HCT116 (cell line): ENCODE data around the gene LAMTOR5. TPM values are rescaled to one million over a fixed set of nuclear protein-coding genes. Genes with fewer than 3 reads are reported as not detected.

ENCODE experiments used
- ATAC-seq: fragments of 200-7000 bp; cut with Tn5 transposase; 2 replicates; pipeline ENCODE4 v1.9.1; 2020; ENCODE audit warnings: mild to moderate bottlenecking, moderate library complexity
- BruUV-seq: library from RNA; stranded (reverse); fragments of 400-500 nt; replicated peaks from 2 replicates; lab custom pipeline; 2021; lab: Mats Ljungman, UMichigan
- CTCF ChIA-PET: fragments of 300-600 bp; sonication (Branson Sonifier 250); formaldehyde crosslinking; loops from one replicate; lab custom pipeline; 2021; ENCODE audit warnings: antibody characterized with exemption; lab: Charles Lee
- POLR2A ChIA-PET: fragments of 300-600, 350-600 bp; sonication (Branson Sonifier 250); formaldehyde crosslinking; loops from one replicate; lab custom pipeline; 2021; ENCODE audit warnings: antibody characterized with exemption; lab: Charles Lee
- RAD21 ChIA-PET, 2 experiments: fragments of 300-600 bp; sonication (Branson Sonifier 250); formaldehyde crosslinking; loops; one replicate each; lab custom pipeline; 2023; ENCODE audit warnings: low total read pairs in 2 of 2; ENCODE audit not compliant: uncharacterized antibody in 2 of 2, unreplicated experiment in 2 of 2, low non-redundant PET in 1 of 2; lab: Charles Lee
- DNase-seq: peaks from one replicate; pipeline ENCODE4 v3.0.0-alpha.2; 2010; ENCODE audit warnings: low read depth, low spot score
- H2AFZ ChIP-seq: fragments of 200-600 bp; shearing (Covaris generic), sonication (generic); 2 replicates; pipeline ENCODE4 v1.6.1; 2017; ENCODE audit warnings: low read depth, mixed run types, mixed read lengths, antibody characterized with exemption, low read length; ENCODE audit not compliant: poor library complexity, severe bottlenecking
- H3K27ac ChIP-seq: 2 replicates; pipeline ENCODE4 v1.5.1; 2012; ENCODE audit warnings: low read depth, low read length
- H3K27me3 ChIP-seq: fragments of 200-600 bp; sonication (generic); 2 replicates; pipeline ENCODE4 v1.6.1; 2016; ENCODE audit warnings: mixed run types, low read length, mixed read lengths; ENCODE audit not compliant: insufficient read depth
- H3K36me3 ChIP-seq, 2 experiments: fragments of 200-500 bp in 1 of 2; fragments of 200-600 bp in 1 of 2; sonication (Bioruptor generic) in 1 of 2; sonication (generic) in 1 of 2; 2 replicates each; pipeline versions ENCODE4 v1.5.1 to v1.6.1; 2014 to 2016; ENCODE audit warnings: low read length in 2 of 2, inconsistent platforms in 1 of 2, mixed read lengths in 1 of 2, mixed run types in 1 of 2; ENCODE audit not compliant: insufficient read depth in 2 of 2, control insufficient read depth in 1 of 2
- H3K4me1 ChIP-seq, 2 experiments: fragments of 200-600 bp in 1 of 2; sonication (generic) in 1 of 2; 2 replicates each; pipeline versions ENCODE4 v1.5.1 to v1.6.1; 2012 to 2017; ENCODE audit warnings: low read length in 2 of 2, inconsistent platforms in 1 of 2, mild to moderate bottlenecking in 1 of 2, mixed read lengths in 1 of 2, mixed run types in 1 of 2, moderate library complexity in 1 of 2; ENCODE audit not compliant: insufficient read depth in 2 of 2, control insufficient read depth in 1 of 2
- H3K4me2 ChIP-seq: fragments of 200-600 bp; sonication (generic); 2 replicates; pipeline ENCODE4 v1.6.1; 2017; ENCODE audit warnings: mixed run types, low read length, mixed read lengths
- H3K4me3 ChIP-seq, 2 experiments: fragments of 200-600 bp in 1 of 2; sonication (generic) in 1 of 2; replicated peaks in 1 of 2; 2 replicates each; pipeline ENCODE4 v1.5.1; 2011 to 2016; ENCODE audit warnings: low read length in 2 of 2, control low read depth in 1 of 2, low read depth in 1 of 2, mild to moderate bottlenecking in 1 of 2, mixed read lengths in 1 of 2, mixed run types in 1 of 2
- H3K79me2 ChIP-seq: fragments of 200-600 bp; sonication (generic); 2 replicates; pipeline ENCODE4 v1.6.1; 2017; ENCODE audit warnings: mild to moderate bottlenecking, mixed run types, low read length, moderate library complexity, mixed read lengths; ENCODE audit not compliant: insufficient read depth
- H3K9ac ChIP-seq: fragments of 200-600 bp; sonication (generic); 2 replicates; pipeline ENCODE4 v1.6.1; 2016; ENCODE audit warnings: low read length, mixed read lengths
- H3K9me2 ChIP-seq: fragments of 200-600 bp; sonication (generic), shearing (Covaris generic); 2 replicates; pipeline ENCODE4 v1.6.1; 2017; ENCODE audit warnings: mixed run types, mild to moderate bottlenecking, moderate library complexity; ENCODE audit not compliant: insufficient read depth
- H3K9me3 ChIP-seq, 2 experiments: fragments of 200-500 bp in 1 of 2; fragments of 200-600 bp in 1 of 2; sonication (Bioruptor generic) in 1 of 2; sonication (generic) in 1 of 2; 2 replicates each; pipeline ENCODE4 v1.6.1; 2014 to 2017; ENCODE audit warnings: low read length in 2 of 2, mixed read lengths in 2 of 2, inconsistent platforms in 1 of 2, low read depth in 1 of 2, mild to moderate bottlenecking in 1 of 2, mixed run types in 1 of 2, moderate library complexity in 1 of 2; ENCODE audit not compliant: control insufficient read depth in 1 of 2, insufficient read depth in 1 of 2
- H4K20me1 ChIP-seq: fragments of 200-600 bp; sonication (generic), shearing (Covaris generic); 2 replicates; pipeline ENCODE4 v1.6.1; 2017; ENCODE audit warnings: mixed run types, mild to moderate bottlenecking, moderate library complexity; ENCODE audit not compliant: insufficient read depth
- CBX3 ChIP-seq: IDR thresholded peaks from 2 replicates; pipeline ENCODE4 v1.6.1; 2012; ENCODE audit warnings: low read depth
- EZH2 ChIP-seq: fragments of 200-600 bp; sonication (generic); IDR thresholded peaks from 2 replicates; pipeline ENCODE4 v1.6.1; 2017; ENCODE audit warnings: antibody characterized with exemption, mixed run types
- EZH2phosphoT487 ChIP-seq: fragments of 200-600 bp; IDR thresholded peaks from 2 replicates; pipeline ENCODE4 v1.6.1; 2018; ENCODE audit warnings: antibody characterized with exemption, borderline replicate concordance
- FOSL1 ChIP-seq: IDR thresholded peaks from 2 replicates; pipeline ENCODE4 v1.6.1; 2012; ENCODE audit warnings: low read depth
- POLR2AphosphoS5 ChIP-seq: IDR thresholded peaks from 2 replicates; pipeline ENCODE4 v1.6.1; 2011; ENCODE audit warnings: mild to moderate bottlenecking, low read depth, low read length, moderate library complexity
- RAD21 ChIP-seq: IDR thresholded peaks from 2 replicates; pipeline ENCODE4 v1.6.1; 2012; ENCODE audit warnings: low read depth, mild to moderate bottlenecking
- SIN3A ChIP-seq: IDR thresholded peaks from 2 replicates; pipeline ENCODE4 v1.6.1; 2012; ENCODE audit warnings: low read depth
- SP1 ChIP-seq: IDR thresholded peaks from 2 replicates; pipeline ENCODE4 v1.6.1; 2012; ENCODE audit warnings: low read depth
- TCF7L2 ChIP-seq: IDR thresholded peaks from 2 replicates; pipeline ENCODE4 v1.7.0; 2011; ENCODE audit warnings: borderline replicate concordance, inconsistent platforms; ENCODE audit not compliant: insufficient read depth, insufficient read length; ENCODE audit errors: extremely low read depth
- YY1 ChIP-seq: IDR thresholded peaks from 2 replicates; pipeline ENCODE4 v1.6.1; 2011; ENCODE audit warnings: low read length, low read depth, moderate library complexity, mild to moderate bottlenecking; ENCODE audit not compliant: insufficient replicate concordance; ENCODE audit errors: extremely low read depth
- ZFX ChIP-seq: fragments of 450-650 bp; IDR thresholded peaks from 2 replicates; pipeline ENCODE4 v1.6.1; 2017
- ZNF274 ChIP-seq: fragments of 200-500 bp; sonication (Bioruptor generic); IDR thresholded peaks from 2 replicates; pipeline ENCODE4 v1.6.1; 2014; ENCODE audit warnings: mild to moderate bottlenecking, low read depth, low read length, inconsistent platforms
- intact Hi-C: fragments of 100-400 bp; cut with micrococcal nuclease; formaldehyde crosslinking; loops from 2 replicates; pipeline ENCODE4 v1.10.0; 2022
- total RNA-seq: library from RNA; stranded (reverse); gene quantifications from one replicate; pipeline ENCODE4 v1.2.1, GENCODE V29; 2021; ENCODE audit not compliant: unreplicated experiment
- TF ChIP-seq, protein P1 (sequence below): IDR thresholded peaks from 2 replicates; pipeline ENCODE4 v1.6.1; 2012
- TF ChIP-seq, protein P2 (sequence below): IDR thresholded peaks from 2 replicates; pipeline ENCODE4 v1.6.1; 2012
- TF ChIP-seq, protein P3 (sequence below): IDR thresholded peaks from 2 replicates; pipeline ENCODE4 v1.6.1; 2011; ENCODE audit warnings: mild to moderate bottlenecking, low read length, moderate library complexity; ENCODE audit not compliant: insufficient replicate concordance; ENCODE audit errors: extremely low read depth

Gene LAMTOR5
- total RNA-seq, 1 experiment from 2014 or later: 137 TPM

DNA sequence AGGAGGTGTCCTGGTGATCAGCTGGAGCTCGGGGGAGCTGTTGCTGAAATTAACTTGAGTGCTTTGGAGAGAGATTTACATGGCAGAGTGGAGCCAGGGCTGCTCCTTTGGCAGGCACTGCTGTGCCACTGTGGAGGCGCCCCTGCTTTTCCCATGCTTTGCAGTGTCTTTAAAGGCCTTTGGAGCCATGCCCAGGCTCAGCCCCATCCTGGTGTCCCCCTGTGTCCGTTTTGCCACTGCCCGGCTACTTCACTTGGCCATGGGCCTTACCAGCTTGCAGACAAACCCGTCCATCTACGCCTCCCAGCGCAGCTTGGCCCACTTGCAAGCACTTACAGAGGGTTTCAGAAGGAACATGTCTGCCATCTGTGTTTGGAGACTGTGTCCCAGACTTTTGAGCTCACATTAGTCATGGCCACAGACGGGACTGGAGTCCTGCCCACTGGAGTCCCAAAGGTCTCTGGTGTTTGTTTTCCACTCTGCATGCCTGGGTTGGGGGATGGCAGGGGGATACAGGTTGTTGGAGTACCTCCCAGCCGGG, 18.2 kb upstream of the LAMTOR5 start:
- no peak overlapping the region for H2AFZ ChIP-seq
- no peak overlapping the region for H3K9ac ChIP-seq
- H3K9me2 ChIP-seq: no peaks in the 10 kb centered on the region
- 0 out of 2 replicates have a peak, but pooled peaks cover 2% of the 10 kb centered on the region for H3K27me3 ChIP-seq
- H3K79me2 ChIP-seq: no peaks in the 10 kb centered on the region
- H3K4me3 ChIP-seq: no peak overlapping the region
- ATAC-seq: no peak
- no TSS peak for BruUV-seq
- POLR2A ChIA-PET: no interaction called here
- RAD21 ChIA-PET: no interaction called here
- H3K27ac ChIP-seq: no peak overlapping the region
- H4K20me1 ChIP-seq: no peaks in the 10 kb centered on the region
- CTCF ChIA-PET: no interaction called here
- TF ChIP-seq YY1 (no peak), FOSL1 (no peak), ZFX (no peak), ZNF274 (no peak), RAD21 (no peak), CBX3 (no peak), EZH2 (no peak), SP1 (no peak), SIN3A (no peak), TCF7L2 (no peak), EZH2phosphoT487 (no peak), POLR2AphosphoS5 (no peak)
- TF ChIP-seq, protein P1, sequence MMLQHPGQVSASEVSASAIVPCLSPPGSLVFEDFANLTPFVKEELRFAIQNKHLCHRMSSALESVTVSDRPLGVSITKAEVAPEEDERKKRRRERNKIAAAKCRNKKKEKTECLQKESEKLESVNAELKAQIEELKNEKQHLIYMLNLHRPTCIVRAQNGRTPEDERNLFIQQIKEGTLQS: no peak
- TF ChIP-seq, protein P2, sequence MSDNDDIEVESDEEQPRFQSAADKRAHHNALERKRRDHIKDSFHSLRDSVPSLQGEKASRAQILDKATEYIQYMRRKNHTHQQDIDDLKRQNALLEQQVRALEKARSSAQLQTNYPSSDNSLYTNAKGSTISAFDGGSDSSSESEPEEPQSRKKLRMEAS: no peak
- TF ChIP-seq, protein P3, sequence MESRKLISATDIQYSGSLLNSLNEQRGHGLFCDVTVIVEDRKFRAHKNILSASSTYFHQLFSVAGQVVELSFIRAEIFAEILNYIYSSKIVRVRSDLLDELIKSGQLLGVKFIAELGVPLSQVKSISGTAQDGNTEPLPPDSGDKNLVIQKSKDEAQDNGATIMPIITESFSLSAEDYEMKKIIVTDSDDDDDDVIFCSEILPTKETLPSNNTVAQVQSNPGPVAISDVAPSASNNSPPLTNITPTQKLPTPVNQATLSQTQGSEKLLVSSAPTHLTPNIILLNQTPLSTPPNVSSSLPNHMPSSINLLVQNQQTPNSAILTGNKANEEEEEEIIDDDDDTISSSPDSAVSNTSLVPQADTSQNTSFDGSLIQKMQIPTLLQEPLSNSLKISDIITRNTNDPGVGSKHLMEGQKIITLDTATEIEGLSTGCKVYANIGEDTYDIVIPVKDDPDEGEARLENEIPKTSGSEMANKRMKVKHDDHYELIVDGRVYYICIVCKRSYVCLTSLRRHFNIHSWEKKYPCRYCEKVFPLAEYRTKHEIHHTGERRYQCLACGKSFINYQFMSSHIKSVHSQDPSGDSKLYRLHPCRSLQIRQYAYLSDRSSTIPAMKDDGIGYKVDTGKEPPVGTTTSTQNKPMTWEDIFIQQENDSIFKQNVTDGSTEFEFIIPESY: no peak
- intact Hi-C loops: no loop called here
- DNase-seq: no peak
- peaks cover 0 to 7% of the 10 kb centered on the region in 2 experiments; a peak in 1 of 4 replicates for H3K4me1 ChIP-seq
- no peaks in the 10 kb centered on the region for H3K9me3 ChIP-seq
- no peak overlapping the region for H3K4me2 ChIP-seq
- H3K36me3 ChIP-seq: no peaks in the 10 kb centered on the region
